SW 1271 (cell line): ENCODE measurements around the gene NBAS.

Experiments used
- DNase-seq, 2 experiments: peaks; one replicate each; lab custom pipeline; 2025; lab: John Stamatoyannopoulos, UW

The NBAS gene

GRCh38 chr2:15206419-15206818 is 354.7 kb downstream of the NBAS start:
- DNase-seq = no peak

GRCh38 chr2:15205562-15205961 is 355.6 kb downstream of the NBAS start:
- no peak for DNase-seq

GRCh38 chr2:15201009-15201408 is 360.1 kb downstream of the NBAS start:
- no peak for DNase-seq

GRCh38 chr2:15200581-15200980 is 360.6 kb downstream of the NBAS start:
- no peak for DNase-seq

- DNase-seq = no peak
Observed at GRCh38 chr2:15198051-15198450, 363.1 kb downstream of the NBAS start.

- no peak for DNase-seq
Observed at GRCh38 chr2:15195813-15196212, 365.3 kb downstream of the NBAS start.

- no peak for DNase-seq
Observed at GRCh38 chr2:15191789-15192188, 369.3 kb downstream of the NBAS start.

GRCh38 chr2:15189216-15189615 is 371.9 kb downstream of the NBAS start:
- no peak for DNase-seq

- DNase-seq = no peak
Observed at GRCh38 chr2:15187702-15188101, 373.4 kb downstream of the NBAS start.

GRCh38 chr2:15186118-15186517 is 375.0 kb downstream of the NBAS start:
- DNase-seq = no peak

- no peak for DNase-seq
Observed at GRCh38 chr2:15184491-15184890, 376.6 kb downstream of the NBAS start.

- DNase-seq = no peak
Observed at GRCh38 chr2:15182275-15182674, 378.9 kb downstream of the NBAS start.

- no peak for DNase-seq
Observed at GRCh38 chr2:15181092-15181745, 379.9 kb downstream of the NBAS start.

- no peak for DNase-seq
Observed at GRCh38 chr2:15180379-15180778, 380.8 kb downstream of the NBAS start.

GRCh38 chr2:15178946-15179345 is 382.2 kb downstream of the NBAS start:
- DNase-seq = no peak

GRCh38 chr2:15177103-15177502 is 384.0 kb downstream of the NBAS start:
- no peak for DNase-seq

GRCh38 chr2:15176604-15177003 is 384.5 kb downstream of the NBAS start:
- DNase-seq = no peak

- no peak for DNase-seq
Observed at GRCh38 chr2:15174567-15174966, 386.6 kb downstream of the NBAS start.

- no peak for DNase-seq
Observed at GRCh38 chr2:15173501-15173900, 387.6 kb downstream of the NBAS start.

- DNase-seq = no peak
Observed at GRCh38 chr2:15172825-15173224, 388.3 kb downstream of the NBAS start.

GRCh38 chr2:15170070-15170775 is 390.9 kb downstream of the NBAS start:
- no peak for DNase-seq

- peak; percentile 62 to 63 for DNase-seq
Observed at GRCh38 chr2:15169326-15170069, 391.6 kb downstream of the NBAS start.

GRCh38 chr2:15168116-15168515 is 393.0 kb downstream of the NBAS start:
- DNase-seq = no peak
